Measurements from ENCODE around the gene ARHGAP25.

DNA sequence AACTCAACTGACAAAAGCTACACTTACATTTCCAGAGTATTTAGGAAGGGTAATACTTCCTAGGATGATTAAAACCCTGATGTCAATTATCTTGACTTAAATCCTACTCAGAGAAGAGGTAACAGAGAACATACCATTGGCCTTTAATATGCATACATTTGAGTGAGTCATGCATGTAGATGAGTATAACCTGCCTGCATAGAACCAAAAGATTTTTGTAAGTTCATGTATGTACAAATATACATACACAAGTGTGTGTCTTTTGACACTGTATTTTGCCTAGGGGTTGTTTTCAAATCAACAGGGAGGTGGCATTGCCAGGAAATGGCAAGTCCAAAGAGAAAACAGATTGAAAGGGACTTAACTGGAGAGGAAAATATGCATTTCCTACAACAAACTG is 130.5 kb downstream of the ARHGAP25 start:
- TF ChIP-seq, protein P1, sequence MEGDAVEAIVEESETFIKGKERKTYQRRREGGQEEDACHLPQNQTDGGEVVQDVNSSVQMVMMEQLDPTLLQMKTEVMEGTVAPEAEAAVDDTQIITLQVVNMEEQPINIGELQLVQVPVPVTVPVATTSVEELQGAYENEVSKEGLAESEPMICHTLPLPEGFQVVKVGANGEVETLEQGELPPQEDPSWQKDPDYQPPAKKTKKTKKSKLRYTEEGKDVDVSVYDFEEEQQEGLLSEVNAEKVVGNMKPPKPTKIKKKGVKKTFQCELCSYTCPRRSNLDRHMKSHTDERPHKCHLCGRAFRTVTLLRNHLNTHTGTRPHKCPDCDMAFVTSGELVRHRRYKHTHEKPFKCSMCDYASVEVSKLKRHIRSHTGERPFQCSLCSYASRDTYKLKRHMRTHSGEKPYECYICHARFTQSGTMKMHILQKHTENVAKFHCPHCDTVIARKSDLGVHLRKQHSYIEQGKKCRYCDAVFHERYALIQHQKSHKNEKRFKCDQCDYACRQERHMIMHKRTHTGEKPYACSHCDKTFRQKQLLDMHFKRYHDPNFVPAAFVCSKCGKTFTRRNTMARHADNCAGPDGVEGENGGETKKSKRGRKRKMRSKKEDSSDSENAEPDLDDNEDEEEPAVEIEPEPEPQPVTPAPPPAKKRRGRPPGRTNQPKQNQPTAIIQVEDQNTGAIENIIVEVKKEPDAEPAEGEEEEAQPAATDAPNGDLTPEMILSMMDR (conservative IDR thresholded peaks at IDR 0.05; ENCODE audit: low read length): no peak
- TF ChIP-seq EZH2phosphoT487 (IDR thresholded peaks at IDR 0.05; ENCODE audit: borderline replicate concordance, low read depth, low read length): no peak
